Globus pallidus (tissue), 1 donor: ENCODE results near the gene SAMD1.
"Not testable (repeated sequence)": the region's sequence is repeated elsewhere in the genome, so short reads cannot be mapped to it uniquely, and the experiment has no call there.

Source experiments
- DNase-seq: peaks from one replicate; pipeline ENCODE4 v3.0.0-alpha.2; 2015; ENCODE audit warnings: low spot score

SAMD1 gene

DNA sequence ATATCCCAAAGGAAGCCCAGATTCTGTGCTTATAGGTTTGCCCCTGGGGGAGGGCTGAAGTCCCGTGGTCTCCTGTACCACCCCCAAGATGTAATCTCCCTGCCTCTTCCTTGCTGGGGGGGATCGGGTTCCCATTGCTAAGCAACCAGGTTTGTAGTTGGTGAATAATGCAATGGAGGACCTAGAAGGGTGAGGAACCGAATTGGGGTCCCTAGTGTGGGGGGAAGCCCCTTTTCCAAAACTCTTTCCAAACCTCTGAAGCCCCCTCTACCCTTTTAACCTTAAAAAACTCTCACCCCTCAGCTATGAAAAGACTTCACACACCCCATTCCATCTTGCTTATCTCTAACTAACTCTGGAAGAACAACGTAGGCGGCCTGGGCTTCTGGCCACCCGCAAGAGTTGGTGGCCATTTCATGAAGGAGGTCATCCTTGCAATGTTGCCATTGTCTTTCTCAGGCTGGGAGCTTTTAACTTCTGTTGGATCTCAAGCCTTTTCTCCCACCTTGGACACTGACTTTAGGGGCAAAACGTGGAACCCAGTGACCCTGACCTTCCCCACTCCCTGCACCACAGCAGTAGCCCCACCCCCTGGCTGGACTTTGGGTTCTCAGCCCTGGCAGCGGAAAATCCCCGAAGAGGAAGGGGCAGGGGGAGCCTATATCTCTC is 29.3 kb downstream of the SAMD1 start:
- DNase-seq, result no peak

DNA sequence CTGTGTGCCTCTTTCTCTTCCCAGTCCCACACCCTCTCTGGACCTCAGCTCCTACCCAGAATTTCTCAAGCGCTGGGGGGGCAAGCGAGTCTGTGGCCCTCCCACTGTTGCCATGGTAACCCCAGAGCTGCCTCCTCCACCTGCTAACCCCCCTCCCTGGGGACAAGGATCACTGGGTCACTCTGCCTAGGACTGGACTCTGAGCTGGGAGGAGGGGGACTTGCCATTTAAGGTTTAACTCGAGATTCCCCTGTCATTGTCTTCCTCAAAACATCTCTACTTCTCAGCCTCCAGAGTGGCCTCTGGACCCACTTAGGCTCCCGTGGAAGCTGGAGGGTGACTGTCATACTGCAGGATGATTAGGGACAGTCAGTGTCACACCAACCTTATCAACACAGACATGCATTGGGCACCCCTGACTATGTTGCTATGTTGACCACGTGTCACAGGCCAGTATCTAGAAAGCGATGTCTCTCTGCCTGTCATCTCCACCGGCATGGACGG is 30.8 kb downstream of the SAMD1 start:
- no peak for DNase-seq

DNA sequence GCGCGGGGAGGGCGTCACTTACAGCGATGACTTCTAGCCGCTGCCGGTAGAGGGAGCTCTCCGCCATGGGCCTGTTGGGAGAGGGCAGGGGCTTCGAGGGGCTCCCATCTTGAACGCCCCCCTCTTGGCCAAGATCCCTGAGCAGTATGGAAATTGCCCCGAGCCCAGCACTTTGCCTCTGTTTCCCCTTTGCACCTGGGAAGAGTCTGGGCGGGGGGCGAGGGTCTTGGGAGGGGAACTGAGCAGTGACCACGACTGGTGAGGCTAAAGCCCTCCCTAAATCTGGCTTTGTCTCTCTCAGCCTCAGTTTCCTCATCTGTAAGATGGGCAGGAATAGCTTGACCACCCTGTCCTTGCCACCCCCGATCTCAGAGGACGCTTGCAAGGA is 31.5 kb downstream of the SAMD1 start:
- no peak for DNase-seq

DNA sequence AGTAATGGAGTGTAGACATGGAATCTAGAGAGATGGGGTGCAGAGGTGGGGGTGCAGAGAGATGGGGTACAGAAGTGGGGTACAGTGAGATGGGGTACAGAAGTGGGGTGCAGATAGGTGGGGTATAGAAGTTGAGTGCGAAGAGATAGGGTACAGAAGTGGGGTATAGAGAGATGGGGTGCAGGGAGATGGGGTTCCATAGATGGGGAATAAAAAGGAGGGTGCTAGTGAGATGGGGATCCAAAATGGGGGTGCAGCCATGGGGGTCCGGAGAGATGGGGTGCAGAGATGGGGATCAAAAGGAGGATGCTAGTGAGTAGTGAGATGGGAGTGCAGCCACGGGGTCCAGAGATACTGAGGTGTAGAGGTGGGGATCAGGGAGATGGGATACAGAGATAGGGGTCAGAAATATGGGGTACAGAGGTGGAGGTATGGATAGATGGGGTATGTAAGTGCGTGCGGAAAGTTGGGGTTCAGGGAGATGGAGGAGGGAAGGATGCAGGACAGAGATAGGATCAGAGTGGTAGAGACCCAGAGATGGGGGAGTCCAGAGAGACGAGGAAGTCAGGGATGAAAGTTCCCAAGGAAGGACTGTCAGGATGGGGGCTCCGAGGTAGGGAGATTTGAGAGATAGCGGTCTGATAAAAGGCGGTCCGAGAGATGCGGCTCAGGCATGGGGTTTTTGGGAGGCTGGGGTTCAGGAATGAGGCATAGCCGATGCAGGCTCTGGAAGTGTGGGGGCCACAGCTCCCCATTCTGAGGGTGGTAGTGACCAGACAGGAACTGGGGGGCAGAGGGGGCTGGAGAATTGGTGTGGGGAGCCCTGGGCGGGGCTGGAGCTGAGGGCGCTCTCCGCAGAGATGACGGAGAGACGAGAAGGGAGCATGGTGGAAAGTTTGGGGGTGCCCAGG is 32.1 kb downstream of the SAMD1 start:
- DNase-seq, result no peak

DNA sequence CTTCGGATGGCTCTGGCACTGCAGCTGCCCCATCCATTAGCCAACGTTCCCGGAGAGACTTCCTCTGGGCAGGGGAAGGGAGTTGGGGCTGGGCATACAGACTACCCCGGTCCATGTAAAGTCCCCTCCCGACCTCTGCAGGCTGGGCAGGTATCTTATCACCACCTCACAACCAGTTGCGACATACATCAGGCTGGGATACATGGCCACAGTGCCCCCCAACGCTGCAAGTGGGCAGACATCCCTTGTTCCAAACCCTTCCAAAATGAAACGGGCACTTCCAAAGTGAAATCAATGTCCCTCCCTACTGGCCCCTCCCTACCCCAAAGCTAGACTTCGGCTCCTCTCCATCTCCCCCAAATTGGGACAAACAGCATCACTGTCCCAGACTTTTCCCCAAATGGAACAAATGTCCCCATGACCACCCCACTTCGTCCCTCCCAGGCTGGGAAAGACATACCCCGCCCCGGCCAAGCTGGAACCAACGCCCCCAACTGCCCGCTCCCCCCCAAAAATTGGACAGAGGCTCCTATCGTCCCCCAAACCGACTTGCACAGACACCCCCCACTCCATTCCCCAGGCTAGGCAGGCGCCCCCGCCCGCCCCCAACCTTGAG is 33.7 kb downstream of the SAMD1 start:
- DNase-seq, result no peak

DNA sequence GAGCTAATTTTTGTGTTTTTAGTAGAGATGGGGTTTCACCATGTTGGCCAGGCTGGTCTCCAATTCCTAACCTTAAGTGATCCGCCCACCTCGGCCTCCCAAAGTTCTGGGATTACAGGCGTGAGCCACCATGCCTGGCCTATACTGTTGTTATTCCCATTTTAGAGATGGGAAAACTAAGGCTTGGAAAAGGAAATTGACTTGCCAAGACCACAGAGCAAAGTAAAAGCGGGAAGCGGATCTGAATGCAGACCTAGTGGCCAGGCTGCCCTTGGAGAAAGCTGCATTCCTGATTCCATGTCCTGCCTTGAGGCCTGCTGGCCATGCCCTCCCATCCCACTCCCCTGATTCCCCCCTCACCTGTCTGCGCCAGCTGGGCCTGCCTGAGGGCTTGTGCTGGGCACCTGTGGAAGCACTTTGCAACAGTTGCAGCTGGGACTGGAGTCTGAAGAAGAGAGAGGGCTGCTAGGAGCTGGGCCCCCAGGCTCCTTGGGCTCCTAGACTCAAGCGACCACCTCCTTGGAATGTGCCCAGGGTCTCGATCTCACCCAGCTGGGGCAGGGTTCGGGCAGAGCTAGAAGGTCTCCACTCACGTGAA is 34.4 kb downstream of the SAMD1 start:
- no peak for DNase-seq

DNA sequence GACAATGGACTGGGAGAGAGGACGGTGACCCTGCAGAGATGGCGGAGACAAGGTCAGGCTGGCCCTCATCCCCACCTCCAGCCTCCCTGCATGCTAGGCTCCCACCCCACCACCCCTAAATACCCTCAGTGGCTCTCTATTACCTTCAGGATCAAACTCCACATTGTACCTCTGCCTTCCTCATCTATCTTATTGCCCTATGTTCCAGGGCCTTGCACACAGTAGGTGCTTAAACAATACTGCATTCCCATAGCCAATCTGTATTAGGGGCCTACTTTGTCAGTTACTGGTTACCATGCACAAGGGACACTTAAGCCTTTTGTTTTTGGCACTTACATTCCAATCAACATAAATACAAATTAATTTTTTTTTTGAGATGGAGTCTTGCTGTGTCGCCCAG is 35.2 kb downstream of the SAMD1 start:
- DNase-seq, result no peak

DNA sequence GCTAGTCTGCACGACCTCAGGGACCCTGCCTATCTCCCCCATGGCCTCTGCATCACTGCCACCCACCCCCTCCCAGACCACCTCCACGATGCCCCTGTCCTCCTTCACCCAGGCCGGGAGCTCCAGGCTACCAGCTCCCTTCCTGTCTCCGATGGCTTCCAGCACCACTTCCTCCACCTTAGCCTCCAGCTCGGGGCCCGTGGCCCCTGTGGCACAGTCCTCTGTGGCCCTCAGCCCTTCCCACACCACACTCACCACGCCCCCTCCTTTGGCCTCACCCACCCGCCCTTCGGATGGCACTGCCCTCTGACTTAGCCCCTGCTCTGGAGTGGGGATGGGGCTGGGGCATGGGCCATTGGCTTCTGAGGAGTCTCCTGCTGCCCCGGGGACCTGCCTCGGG is 35.8 kb downstream of the SAMD1 start:
- DNase-seq, result no peak

DNA sequence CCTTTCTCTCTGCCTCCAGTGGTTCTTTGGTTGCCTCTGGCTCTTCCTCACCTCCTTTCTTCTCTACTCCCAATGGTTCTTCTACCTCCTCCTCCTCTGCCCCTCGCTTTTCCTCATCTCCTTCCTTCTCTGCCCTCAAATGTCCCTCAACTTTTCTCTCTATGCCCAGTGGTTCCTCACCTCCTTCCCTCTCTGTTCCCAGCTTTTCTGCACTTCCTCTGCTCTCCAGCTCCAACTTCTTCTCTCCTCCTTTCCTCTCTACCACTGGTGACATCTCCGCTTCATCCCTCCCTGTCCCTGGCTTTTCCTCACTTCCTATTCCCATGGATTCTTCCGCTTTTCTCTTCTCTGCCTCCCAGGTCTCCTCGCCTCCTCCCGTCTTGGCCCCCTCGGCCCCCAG is 36.5 kb downstream of the SAMD1 start:
- no peak for DNase-seq

DNA sequence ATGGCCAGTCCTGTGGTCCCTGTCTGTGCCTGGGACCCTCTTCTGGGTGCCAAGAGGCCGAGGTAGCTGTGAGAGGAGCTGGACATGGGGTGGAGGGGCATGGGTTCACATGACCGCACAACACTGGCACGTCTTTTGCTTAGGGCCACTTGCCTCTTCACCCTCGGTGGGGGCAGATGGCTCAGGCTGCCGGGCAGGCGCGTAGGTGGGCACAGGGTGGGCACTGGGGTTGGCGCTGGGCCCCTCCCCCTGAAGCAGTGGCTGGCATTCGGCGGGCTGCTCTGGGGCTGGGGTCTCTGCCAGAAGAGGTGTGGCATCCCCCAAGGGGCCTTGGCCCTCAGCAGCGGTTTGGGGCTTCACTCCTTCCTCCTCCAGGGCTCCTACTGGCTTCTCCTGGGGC is 37.1 kb downstream of the SAMD1 start:
- no peak for DNase-seq

DNA sequence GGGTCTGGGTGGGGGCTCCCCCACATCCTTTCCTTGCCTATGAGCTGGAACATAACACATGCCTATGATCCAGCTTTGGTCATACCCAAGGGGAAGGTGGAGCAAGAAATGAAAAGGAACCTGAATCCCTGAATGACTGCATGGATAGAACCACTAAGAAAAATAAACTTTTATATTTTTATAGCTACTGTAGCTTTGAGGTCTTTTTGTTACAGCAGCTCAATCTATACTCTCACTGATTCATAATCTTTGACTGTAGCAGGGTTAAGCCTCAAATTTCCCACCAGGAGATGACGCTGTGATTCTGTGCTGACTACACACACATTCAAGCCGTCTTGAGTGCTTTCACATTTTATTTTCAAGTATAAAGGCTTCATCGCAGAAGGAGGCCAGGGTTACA is 37.5 kb downstream of the SAMD1 start:
- DNase-seq, result no peak

DNA sequence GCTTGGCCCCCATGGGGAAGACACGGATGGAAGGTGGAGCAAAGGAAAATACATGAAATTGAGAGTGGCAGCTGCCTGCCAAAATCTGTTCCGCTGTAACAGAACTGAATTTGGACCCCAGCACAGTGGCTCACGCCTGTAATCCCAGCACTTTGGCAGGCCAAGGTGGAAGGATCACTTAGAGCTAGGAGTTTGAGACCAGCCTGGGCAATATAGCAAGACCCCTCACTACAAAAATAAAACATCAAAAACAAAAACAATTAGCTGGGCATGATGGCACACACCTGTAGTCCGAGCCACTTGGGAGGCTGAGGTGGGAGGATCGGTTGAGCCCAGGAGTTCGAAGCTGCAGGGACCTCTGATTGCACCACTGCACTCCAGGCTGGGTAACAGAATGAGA is 38.1 kb downstream of the SAMD1 start:
- no peak for DNase-seq

DNA sequence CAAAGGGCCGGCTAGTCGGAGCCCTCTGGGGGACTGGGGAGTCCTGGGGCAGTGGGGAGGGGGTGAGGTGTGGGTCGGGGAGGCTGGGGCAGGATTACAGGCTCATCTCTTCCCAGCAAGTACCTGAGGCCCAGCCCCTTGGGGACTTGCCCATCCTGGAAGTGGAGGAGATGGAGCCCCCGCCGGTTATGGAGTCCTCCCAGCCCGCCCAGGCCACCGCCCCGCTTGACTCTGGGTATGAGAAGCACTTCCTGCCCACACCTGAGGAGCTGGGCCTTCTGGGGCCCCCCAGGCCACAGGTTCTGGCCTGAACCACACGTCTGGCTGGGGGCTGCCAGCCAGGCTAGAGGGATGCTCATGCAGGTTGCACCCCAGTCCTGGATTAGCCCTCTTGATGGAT is 38.6 kb downstream of the SAMD1 start:
- no peak for DNase-seq

DNA sequence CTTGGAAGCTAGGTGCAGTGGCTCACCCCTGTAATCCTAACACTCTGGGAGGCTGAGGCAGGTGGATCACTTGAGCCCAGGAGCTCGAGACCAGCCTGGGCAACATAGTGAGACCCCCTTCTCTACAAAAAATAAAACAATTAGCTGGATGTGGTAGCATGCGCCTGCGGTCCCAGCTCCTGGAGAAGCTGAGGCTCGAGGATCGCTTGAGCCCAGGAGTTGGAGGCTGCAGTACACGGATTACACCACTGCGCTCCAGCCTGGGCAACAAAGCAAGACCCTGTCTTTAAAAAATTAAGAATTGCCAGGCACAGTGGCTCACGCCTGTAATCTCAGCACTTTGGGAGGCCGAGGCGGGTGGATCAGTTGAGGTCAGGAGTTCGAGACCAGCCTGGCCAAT is 39.6 kb downstream of the SAMD1 start:
- not testable (repeated sequence) for DNase-seq

DNA sequence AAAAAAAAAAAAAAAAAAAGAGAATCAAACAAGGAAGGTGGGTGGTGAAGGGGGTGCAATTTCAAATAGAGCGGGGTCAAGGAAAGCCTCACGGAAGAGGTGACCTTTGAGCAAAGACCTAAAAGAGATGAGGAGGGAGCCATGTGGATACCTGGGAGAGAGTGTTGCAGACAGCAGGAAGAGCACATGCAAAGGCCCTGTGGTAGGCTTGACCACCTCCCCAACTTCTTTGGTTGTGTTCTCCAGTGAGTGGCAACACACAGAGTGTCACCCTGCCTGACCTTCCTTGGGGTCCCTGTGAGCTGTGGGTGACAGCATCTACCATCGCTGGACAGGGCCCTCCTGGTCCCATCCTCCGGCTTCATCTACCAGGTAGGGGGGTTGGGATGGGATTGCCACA is 40.0 kb downstream of the SAMD1 start:
- DNase-seq, result no peak

DNA sequence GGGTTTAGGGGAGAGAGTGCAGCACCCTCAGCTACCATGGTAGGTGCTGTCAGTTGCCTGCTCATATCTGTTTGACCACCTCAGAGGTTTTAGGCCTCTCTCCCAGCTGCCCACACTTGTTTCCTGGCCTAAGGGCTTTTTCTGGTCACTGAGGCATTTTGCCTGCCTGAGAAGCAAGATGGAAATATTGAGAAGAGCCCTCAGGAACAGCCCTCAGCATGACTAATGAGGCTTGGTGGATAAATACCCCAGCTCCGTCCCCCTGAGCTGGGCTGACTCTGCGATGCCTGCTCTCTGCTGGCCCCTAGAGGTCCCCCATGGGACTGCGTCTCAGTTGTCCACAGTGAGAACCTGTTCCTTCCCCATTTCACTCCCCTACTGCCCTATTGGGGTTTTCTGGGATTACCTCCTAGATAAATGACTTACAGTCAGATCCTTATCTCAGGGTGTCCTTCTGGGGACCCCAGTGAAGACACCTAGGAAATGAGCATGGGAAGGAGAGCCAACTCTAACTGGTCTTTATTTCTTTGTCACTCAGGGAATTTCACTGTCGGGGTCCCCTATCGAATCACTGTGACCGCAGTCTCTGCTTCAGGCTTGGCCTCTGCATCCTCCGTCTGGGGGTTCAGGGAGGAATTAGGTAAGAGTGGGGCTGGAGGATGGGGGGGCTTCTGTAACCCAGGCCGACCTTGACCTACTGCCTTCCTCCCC is 42.0 kb downstream of the SAMD1 start:
- DNase-seq, result no peak

DNA sequence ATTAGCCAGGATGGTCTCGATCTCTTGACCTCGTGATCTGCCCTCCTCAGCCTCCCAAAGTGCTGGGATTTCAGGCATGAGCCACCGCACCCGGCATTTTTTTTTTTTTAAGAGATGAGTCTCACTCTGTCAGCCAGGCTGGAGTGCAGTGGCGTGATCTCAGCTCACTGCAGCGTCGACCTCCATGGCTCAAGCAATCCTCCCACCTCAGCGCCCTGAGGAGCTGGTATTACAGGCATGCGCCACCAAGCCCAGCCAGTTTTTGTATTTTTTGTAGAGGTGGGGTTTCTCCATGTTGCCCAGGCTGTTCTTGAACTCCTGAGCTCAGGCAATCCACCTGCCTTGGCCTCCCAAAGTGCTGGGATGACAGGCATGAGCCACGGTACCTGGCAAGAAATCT is 42.7 kb downstream of the SAMD1 start:
- DNase-seq, result not testable (repeated sequence)

DNA sequence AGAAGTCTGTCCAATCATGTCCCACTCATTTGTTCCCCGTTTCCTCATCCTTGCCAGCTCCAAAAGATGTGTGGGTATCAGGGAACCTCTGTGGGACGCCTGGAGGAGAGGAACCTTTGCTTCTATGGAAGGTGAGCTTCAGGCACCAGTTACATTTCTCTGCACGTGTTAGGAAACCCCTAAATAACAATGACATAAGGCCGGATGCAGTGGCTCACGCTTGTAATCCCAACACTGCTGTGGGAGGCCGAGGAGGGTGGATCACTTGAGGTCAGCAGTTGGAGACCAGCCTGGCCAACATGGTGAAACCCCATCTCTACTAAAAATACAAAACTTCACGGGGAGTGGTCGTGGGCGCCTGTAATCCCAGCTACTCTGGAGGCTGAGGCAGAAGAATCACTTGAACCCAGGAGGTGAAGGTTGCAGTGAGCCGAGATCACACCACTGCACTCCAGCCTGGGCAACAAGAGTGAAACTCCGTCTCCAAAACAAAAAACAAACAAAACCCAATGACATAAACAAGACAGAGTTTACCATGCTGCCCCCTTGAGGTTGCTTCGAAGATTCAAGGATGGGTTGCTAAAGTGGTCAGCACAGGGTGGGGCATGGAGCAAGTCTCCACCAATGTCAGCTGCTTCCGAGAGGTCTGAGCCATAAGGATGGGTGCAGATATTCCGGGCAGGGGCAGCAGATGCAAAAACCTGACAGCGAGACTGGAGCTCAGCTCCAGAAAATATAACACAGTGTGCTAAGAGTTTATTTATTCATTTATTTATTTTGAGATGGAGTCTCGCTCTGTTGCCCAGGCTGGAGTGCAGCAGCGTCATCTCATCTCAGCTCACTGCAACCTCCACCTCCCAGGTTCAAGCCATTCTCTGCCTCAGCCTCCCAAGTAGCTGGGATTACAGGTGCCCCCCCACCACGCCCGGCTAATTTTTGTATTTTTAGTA is 47.6 kb downstream of the SAMD1 start:
- peak; percentile 46 for DNase-seq

DNA sequence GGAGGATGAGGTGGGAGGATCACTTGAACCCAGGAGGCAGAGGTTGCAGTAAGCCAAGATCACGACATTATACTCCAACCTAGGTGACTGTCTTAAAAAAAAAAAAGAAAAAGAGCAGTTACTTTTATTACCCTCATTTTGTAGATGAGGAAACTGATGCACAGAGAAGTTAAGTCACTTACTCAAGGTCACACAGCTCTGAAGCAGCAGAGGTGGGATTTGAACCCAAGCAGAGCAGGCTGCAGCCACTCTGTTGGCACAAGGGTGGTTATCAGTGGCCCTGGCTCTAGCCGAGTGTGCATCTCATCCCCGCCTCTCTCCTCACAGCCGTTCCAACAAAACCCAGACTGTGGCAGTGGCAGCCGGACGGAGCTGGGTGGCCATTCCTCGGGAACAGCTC is 51.4 kb downstream of the SAMD1 start:
- no peak for DNase-seq
